ENCODE results near the gene PRPF18. TPM values are rescaled to one million over a fixed set of nuclear protein-coding genes. Genes with fewer than 3 reads are reported as not detected.

Gene PRPF18
- total and polyA plus RNA-seq, 10 donors, result 7.1 to 41.7 (median 24.5) TPM

DNA sequence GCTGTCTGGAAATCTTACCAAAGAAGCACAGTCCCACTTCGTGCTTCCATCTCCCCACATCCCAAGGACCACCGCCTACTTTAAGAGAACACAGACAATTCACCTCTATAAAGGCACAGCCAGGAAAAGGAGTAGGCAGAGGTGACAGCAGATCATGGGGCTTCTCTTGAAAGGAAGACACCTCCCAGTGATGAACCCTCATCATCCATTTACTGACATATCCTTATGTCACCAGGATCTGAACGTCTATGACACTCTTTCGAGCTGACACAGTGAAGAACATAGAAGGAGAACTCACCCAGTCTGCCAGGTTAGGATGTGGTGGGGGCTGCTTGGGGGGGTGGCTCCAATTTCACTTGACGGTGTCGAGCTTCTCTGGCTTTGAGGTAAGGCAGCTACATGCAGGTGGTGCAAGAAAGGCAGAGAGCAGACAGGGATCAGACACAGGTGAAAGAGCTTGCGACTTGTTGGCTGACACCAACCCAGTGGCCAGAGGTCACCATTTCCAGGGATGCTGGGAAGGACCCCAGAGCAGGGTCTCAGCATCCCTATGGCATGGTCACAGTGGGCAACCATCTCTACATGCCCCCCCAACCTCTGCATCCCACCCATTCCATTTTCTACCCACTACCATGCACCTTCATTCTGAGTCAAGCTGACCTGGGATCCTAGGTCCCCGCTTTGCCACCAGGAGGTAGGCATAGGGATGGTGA is 67.5 kb downstream of the PRPF18 start:
- H3K27me3 ChIP-seq (replicated peaks in 1 of 7), result no peaks in the 10 kb centered on the region

DNA sequence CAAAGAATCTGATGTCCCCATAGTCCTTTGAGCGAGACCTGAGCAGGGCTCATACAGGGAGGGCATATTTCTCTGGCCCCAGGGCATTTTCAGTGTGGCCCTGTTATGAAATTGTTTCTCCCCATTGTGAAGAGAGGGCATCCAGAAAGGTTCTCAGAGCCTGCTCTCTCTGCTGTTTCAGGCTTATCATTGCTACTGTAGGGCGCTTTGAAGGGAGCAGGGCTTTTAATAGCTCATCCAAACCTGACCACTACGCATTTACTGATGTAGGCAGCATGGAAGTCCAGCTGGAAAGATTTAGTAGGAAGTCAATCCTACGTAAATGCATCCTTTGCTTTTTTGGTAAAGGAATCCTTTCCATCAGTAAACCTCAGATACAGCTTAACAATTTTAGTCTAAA is 68.1 kb downstream of the PRPF18 start:
- intact Hi-C loops (cut with DNase I; ENCODE audit: low total_unique reads), result no loop called here
- no peaks in the 10 kb centered on the region for H3K9me3 ChIP-seq
- WGBS, 5 donors, result 90 to 96% (median 94%) methylated on average over 4 of the region's 4 CpGs

More for the DNA sequence above, 67.5 kb downstream of the PRPF18 start:
- Histone ChIP-seq H3K27ac (no peak overlapping the region), H3K36me3 (peaks cover 0 to 99% (median 34%) of the 10 kb centered on the region in 6 donors), H3K4me1 (peaks cover 0 to 13% (median 8%) of the 10 kb centered on the region in 6 donors), H3K4me3 (no peak overlapping the region), H3K9me3 (no peaks in the 10 kb centered on the region)
- TF ChIP-seq POLR2AphosphoS5 (IDR thresholded peaks at IDR 0.05), result peak in 1 of 3 donors; percentile 29
- no peak for TF ChIP-seq POLR2A (IDR thresholded peaks at IDR 0.05)
- TF ChIP-seq, protein P1, sequence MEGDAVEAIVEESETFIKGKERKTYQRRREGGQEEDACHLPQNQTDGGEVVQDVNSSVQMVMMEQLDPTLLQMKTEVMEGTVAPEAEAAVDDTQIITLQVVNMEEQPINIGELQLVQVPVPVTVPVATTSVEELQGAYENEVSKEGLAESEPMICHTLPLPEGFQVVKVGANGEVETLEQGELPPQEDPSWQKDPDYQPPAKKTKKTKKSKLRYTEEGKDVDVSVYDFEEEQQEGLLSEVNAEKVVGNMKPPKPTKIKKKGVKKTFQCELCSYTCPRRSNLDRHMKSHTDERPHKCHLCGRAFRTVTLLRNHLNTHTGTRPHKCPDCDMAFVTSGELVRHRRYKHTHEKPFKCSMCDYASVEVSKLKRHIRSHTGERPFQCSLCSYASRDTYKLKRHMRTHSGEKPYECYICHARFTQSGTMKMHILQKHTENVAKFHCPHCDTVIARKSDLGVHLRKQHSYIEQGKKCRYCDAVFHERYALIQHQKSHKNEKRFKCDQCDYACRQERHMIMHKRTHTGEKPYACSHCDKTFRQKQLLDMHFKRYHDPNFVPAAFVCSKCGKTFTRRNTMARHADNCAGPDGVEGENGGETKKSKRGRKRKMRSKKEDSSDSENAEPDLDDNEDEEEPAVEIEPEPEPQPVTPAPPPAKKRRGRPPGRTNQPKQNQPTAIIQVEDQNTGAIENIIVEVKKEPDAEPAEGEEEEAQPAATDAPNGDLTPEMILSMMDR (IDR thresholded peaks at IDR 0.05 in 8 of 11, conservative IDR thresholded peaks at IDR 0.05 in 3 of 11), result no peak
- intact Hi-C loops (cut with DNase I; ENCODE audit: low total_unique reads), result no loop called here
- no peak for DNase-seq
- 88 to 95% (median 93%) methylated on average over 8 of the region's 8 CpGs for WGBS, 5 donors

DNA sequence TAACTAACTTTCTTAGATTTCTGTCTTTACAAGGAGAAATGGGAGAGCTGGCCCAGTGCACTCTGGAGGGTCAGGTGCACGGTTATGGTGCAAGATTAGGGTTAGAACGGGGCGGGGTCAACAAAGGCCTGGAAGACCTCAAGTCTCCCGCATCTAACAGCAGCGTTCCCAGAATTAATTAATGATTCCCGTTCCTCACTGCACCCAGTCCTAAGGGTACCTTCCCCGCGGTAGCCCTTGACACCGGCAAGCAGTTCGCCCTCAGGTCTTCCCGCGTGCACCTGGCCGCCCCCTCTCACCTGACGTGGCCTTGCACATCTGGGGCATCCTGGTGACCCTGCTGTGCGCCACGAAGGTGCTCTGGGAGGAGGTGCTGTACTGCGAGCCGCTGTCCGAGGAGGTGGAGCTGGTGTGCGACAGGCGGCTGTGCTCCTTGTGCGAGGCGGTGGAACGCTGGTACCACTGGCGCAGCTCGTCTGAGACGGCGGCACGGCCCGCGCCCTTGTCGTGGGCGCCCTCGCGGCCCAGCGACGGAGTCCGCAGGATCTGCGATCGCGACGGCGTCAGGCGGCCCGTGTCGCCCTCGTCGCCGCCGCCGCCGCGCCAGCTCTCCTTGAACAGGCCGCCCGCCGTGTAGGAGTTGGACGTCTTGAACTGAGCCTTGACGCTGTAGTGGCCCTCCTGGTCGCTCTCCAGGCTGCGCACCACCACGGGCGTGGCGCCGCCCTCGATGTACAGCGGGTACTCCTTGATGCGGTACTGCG is 69.8 kb downstream of the PRPF18 start:
- Histone ChIP-seq H3K4me1 (peaks cover 0 to 31% (median 20%) of the 10 kb centered on the region in 6 donors), H3K4me3 (no peak overlapping the region), H3K27me3 (replicated peaks in 1 of 7) (no peaks in the 10 kb centered on the region), H3K27ac (no peak overlapping the region), H3K36me3 (peaks cover 0 to 90% (median 22%) of the 10 kb centered on the region in 6 donors), H3K9me3 (no peaks in the 10 kb centered on the region)
- WGBS, 5 donors, result 95 to 97% (median 96%) methylated on average over 53 to 68 of the region's 68 CpGs
- TF ChIP-seq POLR2A (IDR thresholded peaks at IDR 0.05), result no peak
- TF ChIP-seq, protein P1 (IDR thresholded peaks at IDR 0.05 in 8 of 11, conservative IDR thresholded peaks at IDR 0.05 in 3 of 11), result no peak
- peak; percentile 27 to 70 (median 34) for TF ChIP-seq POLR2AphosphoS5 (IDR thresholded peaks at IDR 0.05)
- DNase-seq, result no peak
- intact Hi-C loops (cut with DNase I; ENCODE audit: low total_unique reads), result no loop called here

More for the DNA sequence above, 68.1 kb downstream of the PRPF18 start:
- Histone ChIP-seq H3K4me3 (no peak overlapping the region), H3K27ac (no peak overlapping the region), H3K4me1 (peaks cover 0 to 18% (median 14%) of the 10 kb centered on the region in 6 donors), H3K36me3 (peaks cover 0 to 98% (median 31%) of the 10 kb centered on the region in 6 donors), H3K27me3 (replicated peaks in 1 of 7) (no peaks in the 10 kb centered on the region)
- TF ChIP-seq, protein P1 (IDR thresholded peaks at IDR 0.05 in 8 of 11, conservative IDR thresholded peaks at IDR 0.05 in 3 of 11), result no peak
- TF ChIP-seq POLR2AphosphoS5 (IDR thresholded peaks at IDR 0.05) (no peak), POLR2A (IDR thresholded peaks at IDR 0.05) (no peak)
- no peak for DNase-seq

Measured in spleen (tissue), 11 donors.